T-helper 2 cell (primary cell): Measurements from ENCODE around the gene NDUFS6.
"Not testable (repeated sequence)": the region's sequence is repeated elsewhere in the genome, so short reads cannot be mapped to it uniquely, and the experiment has no call there.

Experiments used
- DNase-seq, 5 experiments: peaks; one replicate each; pipeline versions ENCODE4 v3.0.0 to v3.0.0-alpha.2; 2012 to 2022

The NDUFS6 gene

DNA sequence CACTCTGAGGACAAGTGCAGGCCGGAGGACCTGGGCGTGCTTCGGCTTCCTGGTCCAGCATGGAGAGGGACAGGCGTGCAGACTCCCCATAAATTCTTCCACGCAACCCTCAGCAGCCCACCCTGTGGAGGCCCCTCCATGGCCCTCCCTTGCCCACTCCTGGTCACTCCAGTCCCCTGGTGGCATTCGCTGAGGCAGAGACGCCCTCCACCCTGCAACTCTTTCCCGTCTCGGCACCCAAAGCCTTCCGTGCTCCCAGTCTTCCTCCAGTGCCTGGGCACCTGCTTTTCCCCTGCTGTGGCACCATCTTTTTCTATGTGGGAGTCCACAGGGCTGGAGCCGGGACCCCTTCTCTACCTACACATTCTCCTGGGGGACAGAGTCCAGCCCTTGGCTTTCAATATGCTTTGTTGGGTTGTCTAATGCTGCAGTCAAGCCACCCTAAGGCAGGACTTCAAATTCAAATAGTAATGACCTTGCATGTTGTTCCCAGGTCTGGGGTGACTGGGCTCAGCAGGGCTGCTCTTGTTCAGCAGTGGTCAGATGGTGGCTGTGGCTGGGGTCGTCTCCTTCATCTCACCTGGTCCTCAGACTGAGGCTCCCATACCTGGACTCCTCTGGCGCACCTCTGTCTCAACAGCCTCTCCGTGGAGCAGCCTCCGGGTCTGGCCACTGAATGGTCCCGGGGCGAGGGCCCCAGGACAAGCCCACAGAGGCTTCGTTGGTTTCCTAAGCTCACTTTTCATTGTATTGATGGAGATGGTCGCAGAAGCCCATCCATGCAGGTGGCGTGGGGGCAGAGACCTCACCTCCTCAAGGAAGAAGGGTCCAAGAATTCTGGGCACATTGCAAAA lies 16.8 kb upstream of the NDUFS6 start:
- DNase-seq: no peak

- no peak for DNase-seq
These were observed 16.1 kb upstream of the NDUFS6 start for GRCh38 chr5:1785062-1785461.

DNA sequence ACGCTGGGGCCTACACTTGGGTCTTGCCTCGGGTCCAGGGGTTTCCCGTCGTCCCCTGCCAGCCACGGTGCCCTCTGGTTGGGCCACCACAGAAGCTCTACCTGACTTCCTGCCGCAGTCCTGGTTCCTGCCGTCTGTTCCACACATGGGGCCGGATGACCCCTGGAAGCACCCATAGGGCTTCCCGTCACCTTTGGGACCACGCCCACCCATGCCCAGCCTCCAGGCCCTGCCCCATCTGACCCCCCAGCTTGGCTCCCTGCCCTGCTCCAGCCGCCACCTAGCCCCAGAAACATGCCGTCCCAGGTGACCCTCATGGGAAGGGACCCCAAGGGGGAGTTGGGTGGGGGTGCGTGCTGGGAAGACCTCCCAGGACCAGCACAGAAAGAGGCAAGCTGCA lies 15.2 kb upstream of the NDUFS6 start:
- no peak for DNase-seq

DNA sequence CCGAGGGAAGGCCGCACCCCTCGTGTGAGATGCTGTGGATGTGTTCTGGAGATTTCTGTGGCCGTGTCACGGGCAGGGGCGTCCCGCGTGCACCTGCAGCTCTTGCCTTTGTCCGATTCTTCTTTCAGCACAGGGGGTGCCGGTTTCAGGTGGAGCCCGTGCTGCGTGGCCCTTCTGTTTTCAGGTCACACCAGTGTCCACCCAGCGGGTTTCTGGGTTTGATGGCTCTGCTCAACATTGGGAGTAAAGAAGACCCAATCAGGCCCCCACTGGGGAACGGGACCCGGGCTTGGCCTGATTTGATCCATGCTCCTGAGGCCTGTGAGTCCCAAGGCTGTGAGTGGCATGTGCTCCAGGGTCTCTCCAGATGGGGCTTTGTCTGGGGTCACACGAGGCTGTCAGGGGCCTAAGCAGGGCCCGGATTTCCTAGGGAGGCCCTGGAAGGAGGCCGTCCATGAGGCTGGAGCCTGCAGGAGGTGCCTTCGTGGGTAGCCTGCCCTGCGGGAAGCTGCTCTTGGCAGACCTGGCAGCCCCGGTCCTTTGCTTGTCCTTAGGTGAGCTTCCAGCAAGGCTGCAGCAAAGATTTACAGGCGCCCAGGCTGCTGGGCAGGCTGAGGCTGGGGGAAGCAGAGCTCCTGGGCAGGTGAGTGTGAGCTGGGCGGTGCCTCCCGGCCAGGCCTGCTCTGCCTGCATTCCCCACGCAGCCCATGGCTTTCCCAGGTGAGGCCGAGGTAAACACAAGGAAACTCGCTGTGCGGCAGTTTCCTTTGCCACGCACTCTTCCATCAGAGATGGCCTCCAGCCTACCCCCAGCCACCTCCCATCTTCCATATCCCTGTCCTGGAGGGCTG lies 14.4 kb upstream of the NDUFS6 start:
- no peak for DNase-seq

DNA sequence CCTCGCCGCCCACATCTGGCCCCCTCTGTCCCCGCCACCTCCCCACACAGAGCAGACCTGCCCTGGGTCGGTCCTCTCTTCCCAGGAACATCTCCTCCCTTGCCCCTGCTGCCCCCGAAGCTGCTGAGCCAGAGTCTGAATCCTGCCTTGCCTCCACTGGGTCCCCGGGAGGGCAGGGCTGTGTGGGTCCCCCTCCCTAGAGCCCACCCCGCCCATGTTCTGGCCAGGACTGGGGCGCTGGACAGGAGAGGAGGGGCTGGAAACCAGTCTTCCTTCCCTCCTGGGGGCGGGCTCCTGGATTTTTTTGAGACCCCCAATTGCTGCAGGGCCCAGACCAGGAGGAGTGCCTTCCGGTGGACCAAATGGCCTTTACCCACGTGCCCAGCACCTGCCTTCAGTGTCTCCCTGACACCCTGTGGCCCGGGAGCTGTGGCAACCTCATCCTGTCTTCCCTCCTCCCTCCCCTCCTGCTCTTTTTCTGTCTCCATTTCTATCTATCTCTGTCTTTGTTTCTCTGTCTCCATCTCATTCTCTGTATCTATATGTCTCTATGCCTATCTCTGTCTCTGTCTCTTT lies 13.6 kb upstream of the NDUFS6 start:
- DNase-seq: no peak

DNA sequence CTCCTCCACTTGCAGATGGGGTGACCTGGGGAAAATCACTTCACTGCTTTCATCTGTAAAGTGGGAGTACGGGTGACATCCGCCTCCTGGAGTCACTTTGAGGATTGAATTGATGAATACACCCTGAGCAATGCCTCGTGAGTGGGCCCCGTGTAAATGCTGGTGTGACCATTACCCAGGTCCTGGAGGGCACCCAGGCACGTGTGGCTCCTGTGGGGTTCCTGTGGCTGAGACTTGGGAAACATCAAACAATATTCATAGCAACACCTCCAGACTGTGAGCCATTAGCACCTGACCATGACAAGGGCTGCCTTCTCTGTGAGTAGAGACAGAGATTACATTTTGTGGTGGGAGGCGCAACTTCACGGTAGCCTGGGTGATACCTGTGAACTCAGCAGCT lies 13.0 kb upstream of the NDUFS6 start:
- no peak for DNase-seq

GRCh38 chr5:1788828-1789227 lies 12.4 kb upstream of the NDUFS6 start:
- DNase-seq: no peak

DNA sequence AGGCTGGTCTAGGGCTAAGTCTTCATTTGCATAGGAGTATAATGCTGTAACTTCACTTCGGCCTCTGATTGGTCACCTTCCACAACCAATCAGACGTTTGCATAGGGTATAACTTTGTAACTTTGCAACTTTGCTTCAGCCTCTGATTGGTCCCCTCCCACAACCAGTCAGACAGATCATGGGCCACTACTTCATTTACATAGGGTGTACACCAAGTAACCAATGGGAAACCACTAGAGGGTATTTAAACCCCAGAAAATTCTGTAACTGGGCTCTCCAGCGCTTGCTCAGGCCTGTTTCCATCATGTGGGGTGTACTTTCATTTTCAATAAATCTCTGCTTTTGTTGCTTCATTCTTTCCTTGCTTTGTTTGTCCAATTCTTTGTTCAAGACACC lies 11.8 kb upstream of the NDUFS6 start:
- peak in 1 of 5 experiments; percentile 88 for DNase-seq

- no peak for DNase-seq
These were observed 11.3 kb upstream of the NDUFS6 start for GRCh38 chr5:1789834-1790471.

GRCh38 chr5:1791176-1791575 lies 10.0 kb upstream of the NDUFS6 start:
- no peak for DNase-seq

GRCh38 chr5:1792842-1793266 lies 8.4 kb upstream of the NDUFS6 start:
- DNase-seq: peak in 4 of 5 experiments; percentile 50 to 99 (median 64)

DNA sequence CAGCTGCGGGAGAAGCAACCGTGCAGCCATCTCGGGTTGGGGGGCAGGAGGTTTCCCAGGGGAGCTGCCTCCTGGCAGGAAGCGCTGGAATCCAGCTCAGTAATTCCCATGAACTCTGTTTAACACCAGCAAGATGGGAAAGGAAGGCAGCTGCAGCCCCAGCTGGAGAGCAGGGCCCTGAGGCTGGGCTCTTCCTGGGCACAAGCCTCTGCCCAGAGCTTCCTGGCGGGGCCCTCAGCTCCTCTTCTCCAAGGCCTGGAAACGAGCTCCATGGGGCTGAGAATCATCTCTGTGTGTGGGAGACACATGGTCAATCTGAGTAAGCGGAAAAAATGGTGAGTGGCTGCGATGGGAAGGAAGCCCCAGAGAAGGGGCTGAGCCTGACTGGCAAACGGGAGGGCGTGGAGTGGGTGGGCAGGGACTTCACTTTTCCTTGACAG lies 7.9 kb upstream of the NDUFS6 start:
- peak in 2 of 5 experiments; percentile 29 to 30 for DNase-seq

- DNase-seq: peak in 1 of 5 experiments; percentile 64
These were observed 7.0 kb upstream of the NDUFS6 start for GRCh38 chr5:1793966-1794900.

GRCh38 chr5:1794901-1795290 lies 6.3 kb upstream of the NDUFS6 start:
- no peak for DNase-seq

- no peak for DNase-seq
These were observed 5.7 kb upstream of the NDUFS6 start for GRCh38 chr5:1795506-1795905.

GRCh38 chr5:1795931-1796330 lies 5.3 kb upstream of the NDUFS6 start:
- no peak for DNase-seq

DNA sequence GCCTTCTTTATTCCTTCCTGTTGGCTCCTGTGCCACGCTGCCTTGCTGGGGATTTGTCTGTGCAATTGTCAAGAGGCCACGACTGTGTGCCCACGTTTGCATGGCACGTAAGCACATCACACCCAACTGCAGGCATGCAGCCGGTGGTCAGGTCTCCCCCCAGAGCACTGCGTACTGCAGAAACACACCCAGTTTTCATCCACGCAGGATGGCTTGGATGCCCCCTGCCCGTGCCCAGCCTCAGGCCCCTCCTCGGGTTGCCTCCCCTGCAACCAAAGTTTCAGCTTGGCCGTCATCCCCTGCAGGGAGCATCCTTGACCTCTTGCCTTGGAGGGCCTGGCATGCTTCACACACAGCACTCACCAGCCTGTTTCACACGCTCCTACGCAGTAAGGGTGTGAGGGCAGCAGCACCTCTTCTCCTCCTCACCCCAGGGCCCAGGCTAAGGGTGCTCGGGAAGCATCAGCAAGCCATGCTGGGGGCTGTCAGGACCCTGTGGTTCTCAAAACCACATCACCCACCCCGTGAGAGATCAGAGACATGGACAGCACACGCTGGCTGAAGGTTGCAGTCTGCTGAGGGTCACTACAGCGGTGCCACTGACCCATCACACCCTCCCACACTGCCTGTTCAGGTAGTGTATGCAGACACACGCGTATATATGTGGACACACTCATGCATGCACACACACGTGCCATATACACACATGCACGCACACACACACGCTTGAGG lies 4.7 kb upstream of the NDUFS6 start:
- no peak for DNase-seq

DNA sequence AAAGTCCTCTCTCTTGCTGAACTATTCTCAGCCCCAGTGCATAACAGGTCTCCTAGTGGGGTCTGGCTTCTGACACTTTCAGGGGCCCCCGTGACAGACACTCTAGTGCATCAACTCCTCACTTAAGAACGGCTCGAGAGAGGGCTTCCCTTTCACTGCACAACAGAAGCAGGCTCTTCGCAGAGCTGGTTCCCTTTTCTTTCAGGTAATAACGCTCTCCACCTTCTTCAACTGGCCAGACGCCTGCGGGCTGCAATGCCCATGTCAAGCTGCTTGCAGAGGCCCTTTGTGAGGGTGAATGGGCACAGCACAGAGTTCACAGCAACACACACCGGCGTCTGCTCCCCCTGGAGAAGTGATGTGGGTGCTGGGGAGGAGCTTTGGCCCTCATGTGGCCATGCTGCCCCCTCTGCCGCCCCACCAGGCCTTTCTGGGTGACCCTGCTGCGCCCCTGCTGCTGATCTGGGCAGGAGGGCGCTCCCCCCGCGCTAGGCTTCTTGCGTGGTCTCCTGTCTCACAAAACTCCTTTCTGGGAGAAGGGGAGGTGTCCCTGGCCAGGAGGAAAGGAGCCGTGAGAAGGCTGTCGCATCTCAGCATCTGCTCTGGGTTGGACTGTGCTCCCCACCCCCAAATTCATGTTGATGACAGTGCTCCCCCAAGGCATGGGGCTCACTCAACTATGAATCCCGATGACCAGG lies 4.0 kb upstream of the NDUFS6 start:
- no peak for DNase-seq

GRCh38 chr5:1797855-1798254 lies 3.4 kb upstream of the NDUFS6 start:
- DNase-seq: no peak

- DNase-seq: not testable (repeated sequence)
These were observed 2.6 kb upstream of the NDUFS6 start for GRCh38 chr5:1798589-1798988.
